Measurements from ENCODE around the gene SHROOM3.
"Not testable (repeated sequence)": the region's sequence is repeated elsewhere in the genome, so short reads cannot be mapped to it uniquely, and the experiment has no call there.

SHROOM3 gene

GRCh38 chr4:76434901-76435527 lies at the start of gene SHROOM3:
SHROOM3 (plus strand) TSS chr4:76435229; CDS start chr4:76436053, 824 bp downstream.
- DNase-seq, result no peak

- DNase-seq, result no peak
These were observed 49.1 kb upstream of the SHROOM3 start for GRCh38 chr4:76385974-76386373.

DNA sequence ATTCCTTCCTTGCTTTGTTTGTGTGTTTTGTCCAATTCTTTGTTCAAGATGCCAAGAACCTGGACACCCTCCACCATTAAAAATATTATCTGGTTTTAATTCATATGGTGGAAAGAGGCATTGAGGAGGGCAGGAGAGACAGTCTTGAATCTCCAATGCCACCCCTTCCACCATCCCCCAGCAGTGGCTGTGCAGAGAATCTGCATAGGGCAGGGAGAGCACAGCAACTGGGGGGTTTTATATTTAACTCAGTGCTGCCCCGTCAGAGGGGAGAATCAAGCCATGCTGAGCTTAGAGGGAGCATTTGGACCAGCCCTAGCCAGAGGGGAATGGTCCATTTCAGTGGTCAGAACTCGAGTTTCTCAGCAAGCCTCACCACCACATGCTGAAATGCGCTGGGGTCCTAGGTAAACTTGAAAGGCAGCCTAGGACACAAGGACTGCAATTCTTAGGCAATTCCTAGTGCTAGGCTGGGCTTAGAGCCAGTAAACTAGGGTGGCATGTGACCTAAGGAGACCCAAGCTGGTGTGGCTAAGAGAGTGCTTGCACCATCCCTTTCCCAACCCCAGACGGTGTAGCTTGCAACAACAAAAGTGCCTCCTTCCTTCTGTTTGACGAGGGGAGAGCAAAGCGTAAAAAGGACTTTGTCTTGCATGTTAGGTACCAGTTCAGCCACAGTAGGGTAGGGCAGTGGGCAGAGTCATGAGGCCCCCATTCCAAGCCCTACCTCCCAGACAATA lies 48.3 kb upstream of the SHROOM3 start:
- no peak for DNase-seq

DNA sequence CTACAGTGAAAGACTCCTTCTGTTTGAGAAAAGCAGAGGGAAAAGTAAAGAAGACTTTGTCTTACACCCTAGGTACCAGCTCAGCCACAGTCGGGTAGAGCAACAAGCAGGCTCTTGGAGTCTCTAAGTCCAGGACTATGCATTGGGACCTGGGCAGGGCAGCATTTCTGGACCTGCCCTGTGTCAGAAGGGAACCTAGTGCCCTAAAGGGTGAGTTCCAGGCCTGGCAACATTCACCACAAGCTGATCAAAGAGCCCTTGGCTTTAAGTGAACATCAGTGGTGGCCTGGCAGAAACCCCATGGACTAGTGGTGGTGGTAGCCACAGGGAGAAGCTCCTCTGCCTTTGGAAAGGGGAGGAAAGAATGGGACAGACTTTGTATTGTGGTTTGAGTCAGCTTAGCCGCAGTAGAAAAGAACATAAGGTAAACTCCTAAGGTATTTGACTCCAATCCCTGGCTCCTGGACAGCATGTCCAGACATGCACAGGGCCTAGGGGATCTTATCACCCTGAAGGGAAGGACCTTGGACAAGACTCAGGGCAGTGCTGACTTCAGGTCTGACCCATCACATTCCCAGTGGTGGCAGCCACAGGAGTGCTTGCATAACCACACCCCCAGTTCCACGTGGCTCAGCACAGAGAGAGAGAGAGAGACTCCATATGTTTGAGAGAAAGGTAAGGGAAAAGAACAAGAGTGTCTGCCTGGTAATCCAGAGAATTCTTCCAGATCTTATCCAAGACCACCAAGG lies 46.7 kb upstream of the SHROOM3 start:
- DNase-seq, result no peak

GRCh38 chr4:76401654-76402053 lies 33.4 kb upstream of the SHROOM3 start:
- DNase-seq, result no peak

GRCh38 chr4:76406081-76406480 lies 28.9 kb upstream of the SHROOM3 start:
- DNase-seq, result no peak

- DNase-seq, result no peak
These were observed 27.4 kb upstream of the SHROOM3 start for GRCh38 chr4:76407440-76408119.

GRCh38 chr4:76410636-76411035 lies 24.4 kb upstream of the SHROOM3 start:
- DNase-seq, result no peak

DNA sequence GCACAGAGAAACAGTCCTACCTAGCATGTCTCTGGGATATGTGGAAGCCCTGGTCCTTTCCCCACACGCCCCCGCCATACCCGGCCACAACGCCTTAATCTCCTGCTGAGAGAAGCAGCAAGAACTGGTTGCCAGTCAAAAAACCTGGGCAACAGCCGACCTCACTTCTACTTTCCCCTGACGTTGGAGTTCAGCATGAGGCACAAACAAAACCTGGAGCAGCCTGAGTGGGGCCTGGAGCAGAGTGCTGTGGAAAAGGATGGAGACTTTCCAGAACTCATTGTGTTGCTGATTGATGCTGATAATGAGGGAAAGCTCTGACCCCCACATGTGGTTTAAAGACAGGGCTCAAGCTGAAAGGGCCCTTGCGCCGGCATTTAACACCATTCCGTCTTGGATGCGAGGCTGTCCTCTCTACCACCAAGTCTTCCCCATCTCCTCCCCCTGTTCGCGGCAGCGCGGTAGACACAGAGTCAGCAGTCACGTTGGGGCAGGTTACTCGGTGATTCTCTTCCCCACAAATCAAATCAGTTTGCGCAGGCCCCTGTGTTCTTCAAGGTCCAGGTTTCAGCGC lies 14.8 kb upstream of the SHROOM3 start:
- DNase-seq, result no peak

DNA sequence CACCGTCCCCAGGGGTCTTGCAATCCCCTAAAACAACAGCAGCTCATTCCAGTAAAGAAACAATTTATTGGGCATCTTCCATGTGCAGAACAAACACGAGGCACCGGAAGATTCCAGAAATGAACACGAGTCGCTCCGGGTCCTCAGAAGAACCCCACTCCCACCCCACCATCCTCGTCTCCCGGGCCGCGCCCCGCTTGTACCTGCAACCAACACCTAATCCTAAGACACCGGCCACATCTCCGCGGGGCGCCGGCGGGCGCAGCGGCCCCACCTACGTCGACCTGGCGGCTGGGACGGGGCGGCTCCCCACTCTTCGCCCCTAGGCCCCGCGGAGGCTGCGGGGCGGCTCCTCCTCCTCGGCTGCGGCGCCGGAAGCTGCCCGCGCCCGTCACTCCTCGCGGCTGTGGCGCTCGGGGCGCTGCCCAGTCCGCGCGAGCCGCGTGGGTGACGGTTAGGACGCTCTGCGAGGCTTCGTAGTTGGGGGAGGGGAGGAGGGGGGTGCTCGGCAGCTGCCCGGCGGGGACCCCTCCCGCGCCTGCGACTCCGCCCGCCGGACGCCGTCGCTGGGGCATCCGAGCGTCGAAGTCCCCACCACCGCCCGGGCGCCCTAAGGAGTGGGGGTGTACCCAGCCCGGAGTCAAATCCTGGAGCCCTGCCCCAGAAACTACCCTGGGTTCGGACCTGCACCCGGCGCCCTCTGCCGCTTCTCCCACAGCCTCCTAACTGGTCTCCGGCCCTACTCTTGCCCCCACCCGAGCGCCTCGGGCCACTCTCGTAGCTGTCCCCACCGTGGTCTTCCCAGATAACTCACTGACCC lies 14.1 kb upstream of the SHROOM3 start, which contains the start of gene CCDC158:
Gene CCDC158 (minus strand): TSS at position 380 of the 820 bp plus-strand sequence. CDS start 17,934 bp downstream, outside the sequence.
- DNase-seq, result no peak

GRCh38 chr4:76423159-76423558 lies 11.9 kb upstream of the SHROOM3 start:
- DNase-seq, result not testable (repeated sequence)

DNA sequence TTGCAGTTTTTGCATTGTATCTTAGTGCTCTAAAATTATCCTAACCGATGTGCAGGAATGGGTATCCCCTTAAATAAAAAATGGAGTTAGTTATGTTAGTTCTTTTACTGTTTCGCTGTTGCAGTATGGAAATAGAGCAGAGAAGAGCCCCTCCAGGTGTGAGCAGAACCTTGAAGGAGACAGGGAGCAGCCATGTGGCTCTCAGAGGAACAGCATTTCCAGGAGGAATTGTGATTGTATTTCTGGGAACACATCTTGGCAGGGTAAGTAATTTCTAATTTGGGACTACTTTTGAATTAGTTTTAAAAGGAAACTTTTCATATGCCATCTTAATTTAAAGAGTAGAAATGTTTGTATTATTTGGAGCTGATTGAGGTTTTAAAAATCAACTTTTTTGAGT lies 8.8 kb upstream of the SHROOM3 start:
- DNase-seq, result no peak

- DNase-seq, result no peak
These were observed 5.4 kb upstream of the SHROOM3 start for GRCh38 chr4:76429636-76430035.

DNA sequence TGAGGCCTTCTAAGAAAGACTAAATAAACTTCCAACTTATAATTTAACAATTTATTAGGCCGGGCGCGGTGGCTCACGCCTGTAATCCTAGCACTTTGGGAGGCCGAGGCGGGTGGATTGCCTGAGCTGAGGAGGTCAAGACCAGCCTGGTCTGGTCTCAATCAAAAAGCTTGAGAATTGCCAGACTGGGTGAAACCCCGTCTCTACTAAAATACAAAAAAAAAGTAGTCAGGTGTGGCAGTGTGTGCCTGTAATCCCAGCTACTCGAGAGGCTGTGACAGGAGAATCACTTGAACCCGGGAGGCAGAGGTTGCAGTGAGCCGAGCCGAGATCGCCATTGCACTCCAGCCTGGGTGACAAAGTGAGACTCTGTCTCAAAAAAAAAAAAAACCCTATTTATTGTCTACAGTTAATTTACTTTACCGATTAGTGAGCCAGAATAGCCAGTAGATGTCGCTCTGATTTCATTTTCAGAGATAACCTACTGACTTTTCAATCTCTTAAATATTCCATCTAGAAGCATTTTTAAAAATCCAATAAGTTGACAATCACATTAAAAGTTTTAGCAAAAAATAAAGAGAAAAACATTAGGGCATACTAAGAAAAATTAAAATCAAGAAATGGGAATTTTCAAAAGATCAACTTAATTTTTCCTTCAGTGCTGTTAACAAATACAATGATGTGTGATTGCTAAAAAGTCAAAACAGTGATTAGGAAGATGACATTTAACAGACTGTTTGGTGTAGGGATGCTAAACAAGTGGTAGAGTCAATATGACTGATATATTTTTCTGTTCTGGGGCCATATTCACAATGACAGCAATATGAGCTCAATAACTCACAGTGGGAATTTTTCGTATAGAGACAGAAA lies 4.3 kb upstream of the SHROOM3 start:
- no peak for DNase-seq

- DNase-seq, result no peak
These were observed 695 bp downstream of the SHROOM3 start for GRCh38 chr4:76435528-76436319.

DNA sequence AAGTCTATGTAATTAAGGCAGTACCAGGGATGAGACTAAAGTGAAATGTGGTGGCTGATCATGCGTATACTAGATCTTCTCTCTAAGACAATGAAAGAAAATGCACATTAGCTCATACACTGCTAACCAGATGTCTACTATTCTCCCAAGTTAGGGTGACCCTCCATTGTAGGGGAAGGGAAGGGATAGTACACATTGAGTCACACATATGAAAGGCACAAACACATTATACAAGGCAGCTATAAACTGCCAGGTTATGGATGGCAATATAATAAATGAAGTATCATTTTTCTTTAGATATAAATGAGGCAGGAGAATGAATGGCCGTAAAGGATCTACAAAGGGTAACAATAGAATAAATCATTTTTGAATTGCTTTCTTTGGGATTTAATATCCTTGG lies 4.5 kb downstream of the SHROOM3 start:
- no peak for DNase-seq

DNA sequence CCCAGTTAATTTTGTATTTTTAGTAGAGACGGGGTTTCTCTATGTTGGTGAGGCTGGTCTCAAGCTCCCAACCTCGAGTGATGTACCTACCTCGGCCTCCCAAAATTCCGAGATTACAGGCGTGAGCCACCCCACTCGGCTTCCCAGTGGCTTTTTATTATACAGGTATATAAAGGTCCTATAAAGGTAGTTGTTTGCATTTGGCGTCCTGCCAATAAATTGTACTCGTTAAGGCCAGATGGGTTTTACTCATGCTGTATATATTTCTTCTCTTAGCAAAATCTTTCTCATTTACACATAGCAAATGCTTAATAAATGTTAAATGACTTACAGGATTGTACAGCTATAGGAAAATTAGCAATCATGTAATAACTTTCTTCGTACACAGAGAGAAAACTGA lies 6.9 kb downstream of the SHROOM3 start:
- DNase-seq, result no peak

GRCh38 chr4:76442807-76443206 lies 7.8 kb downstream of the SHROOM3 start:
- no peak for DNase-seq

DNA sequence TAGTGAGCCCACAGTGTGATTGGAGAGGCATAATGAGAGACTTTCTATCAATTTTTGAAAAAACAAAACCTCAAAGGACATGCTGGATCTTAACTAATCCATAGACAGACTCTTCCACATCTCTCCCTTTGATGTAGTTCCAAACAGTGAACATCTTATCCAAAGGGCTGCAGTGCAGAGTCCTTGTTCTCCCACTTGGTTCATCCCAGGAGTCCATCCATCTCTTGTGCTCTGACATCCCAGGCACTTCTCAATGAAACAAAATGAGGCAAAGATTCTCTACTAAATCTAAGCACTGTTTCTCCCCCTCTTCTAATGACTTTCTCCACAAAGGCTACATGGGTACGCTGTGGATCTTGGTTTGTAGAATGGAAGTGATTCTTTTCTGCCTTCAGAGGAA lies 8.3 kb downstream of the SHROOM3 start:
- DNase-seq, result no peak

- DNase-seq, result no peak
These were observed 10.9 kb downstream of the SHROOM3 start for GRCh38 chr4:76445911-76446310.
